Activated CD8-positive, alpha-beta memory T cell treated with anti-CD3 and anti-CD28 coated beads for 48 hours (primary cell): Measurements from ENCODE around the gene ALG5.

Source experiments
- DNase-seq, 3 experiments: peaks; one replicate each; pipeline ENCODE4 v3.0.0-alpha.2; 2020; ENCODE audit warnings: low read depth in 2 of 3, low spot score in 2 of 3

ALG5 gene, protein sequence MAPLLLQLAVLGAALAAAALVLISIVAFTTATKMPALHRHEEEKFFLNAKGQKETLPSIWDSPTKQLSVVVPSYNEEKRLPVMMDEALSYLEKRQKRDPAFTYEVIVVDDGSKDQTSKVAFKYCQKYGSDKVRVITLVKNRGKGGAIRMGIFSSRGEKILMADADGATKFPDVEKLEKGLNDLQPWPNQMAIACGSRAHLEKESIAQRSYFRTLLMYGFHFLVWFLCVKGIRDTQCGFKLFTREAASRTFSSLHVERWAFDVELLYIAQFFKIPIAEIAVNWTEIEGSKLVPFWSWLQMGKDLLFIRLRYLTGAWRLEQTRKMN

DNA sequence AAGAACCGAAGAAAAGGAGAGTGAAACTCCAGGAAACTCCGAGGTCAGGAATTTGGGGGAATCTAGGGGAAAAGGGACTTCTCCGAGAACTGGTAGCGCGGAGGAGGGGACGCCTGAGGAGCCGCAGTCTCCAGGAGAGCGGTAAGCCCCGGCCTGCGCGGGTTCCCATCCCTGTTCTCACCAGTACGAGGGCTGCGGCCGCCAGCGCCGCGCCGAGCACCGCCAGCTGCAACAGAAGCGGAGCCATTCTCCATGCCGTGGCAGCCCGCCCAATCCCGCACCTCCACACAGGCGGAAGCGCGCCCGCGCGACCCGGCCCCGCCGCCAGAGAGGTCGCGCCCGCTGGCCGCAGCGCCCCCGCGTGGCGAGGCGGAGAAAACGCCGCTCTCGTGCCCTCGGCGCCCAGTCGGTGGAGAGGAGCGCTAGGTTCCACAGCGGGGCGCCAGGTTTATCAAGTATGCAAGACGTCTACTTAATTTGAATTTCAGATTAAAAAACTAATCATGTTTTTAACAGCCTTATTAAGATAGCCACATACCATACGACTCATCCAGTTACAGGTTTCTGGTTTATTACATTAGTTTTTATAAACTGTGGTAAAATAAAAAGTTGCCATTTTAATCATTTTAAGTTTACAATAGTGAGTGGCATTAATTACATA, at the start of gene ALG5:
ALG5 (minus strand) TSS at position 287 of the 661 bp plus-strand sequence; CDS start at position 247, 40 bp downstream.
- peak; percentile 86 to 89 (median 86) for DNase-seq

DNA sequence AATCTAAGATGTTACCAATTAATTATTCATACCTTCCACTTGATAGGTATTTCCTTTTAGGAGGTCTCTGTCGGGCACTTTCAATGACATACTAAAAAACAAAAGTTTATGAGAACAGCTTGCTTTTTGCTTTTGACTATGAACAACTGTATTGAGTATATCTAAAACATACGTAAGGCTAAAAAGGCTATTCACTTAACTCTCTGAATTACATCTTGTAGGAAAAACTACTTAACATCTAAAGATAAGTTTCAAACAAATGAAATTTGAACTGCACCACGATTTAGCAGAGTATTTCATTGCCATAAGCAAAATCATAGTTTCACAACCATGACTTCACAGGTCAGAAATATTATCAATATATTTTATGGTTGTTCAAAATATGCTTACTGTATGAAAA, 48.7 kb upstream of the ALG5 start:
- no peak for DNase-seq

DNA sequence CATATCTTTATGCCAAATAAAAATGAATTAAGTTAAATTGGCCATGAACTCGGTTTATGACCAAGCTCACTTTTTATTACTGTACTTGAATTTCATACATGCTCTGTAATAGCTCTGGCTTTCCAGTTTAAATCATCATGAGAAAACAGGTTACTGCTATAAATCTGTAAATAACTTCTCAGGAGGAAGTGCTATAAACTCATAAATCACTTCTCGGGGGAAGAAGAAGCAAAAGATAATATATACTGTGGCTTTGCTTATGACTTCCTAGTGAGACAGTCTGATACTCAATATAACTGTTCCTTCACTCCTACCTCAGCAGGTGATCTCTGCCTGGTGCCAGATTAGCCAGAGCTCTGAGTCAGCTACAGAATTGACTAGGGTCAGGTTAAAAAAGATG, 47.9 kb upstream of the ALG5 start:
- DNase-seq, result no peak

DNA sequence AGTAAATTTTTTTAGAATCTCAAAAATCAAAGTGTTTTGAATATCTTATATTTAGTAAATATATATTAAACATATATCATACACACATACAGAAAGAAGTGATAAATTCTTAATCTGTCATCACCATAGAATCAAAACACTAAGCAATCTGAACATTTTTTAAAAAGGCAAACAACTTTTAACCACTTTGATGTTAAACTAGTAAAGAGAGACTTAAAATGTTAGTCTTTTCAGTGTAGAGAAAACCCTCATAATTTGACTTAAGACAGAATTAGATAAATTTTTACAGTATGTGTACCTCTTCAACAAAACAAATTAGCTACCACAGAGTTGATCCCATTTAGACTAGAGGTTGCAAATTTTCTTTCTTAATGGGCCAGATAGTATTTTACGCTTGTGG, 46.9 kb upstream of the ALG5 start:
- no peak for DNase-seq

DNA sequence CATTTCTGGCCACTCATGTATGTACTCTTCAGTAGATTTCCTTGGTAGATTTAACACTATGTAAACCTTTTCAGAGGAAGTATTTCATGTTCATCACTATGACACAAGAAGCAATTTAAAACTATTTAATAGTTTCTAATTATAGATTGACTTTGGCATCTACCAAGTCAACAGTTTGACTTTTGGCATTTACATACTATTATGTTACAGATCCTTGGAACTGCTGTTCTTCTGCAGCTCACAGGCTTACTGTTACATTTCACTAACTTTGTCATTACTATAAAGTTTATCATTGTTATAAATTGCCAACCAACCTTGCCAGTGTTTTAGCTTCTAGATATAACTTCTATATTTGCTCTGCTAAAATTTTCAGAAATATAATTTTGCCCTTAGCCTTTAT, 41.6 kb upstream of the ALG5 start:
- no peak for DNase-seq

DNA sequence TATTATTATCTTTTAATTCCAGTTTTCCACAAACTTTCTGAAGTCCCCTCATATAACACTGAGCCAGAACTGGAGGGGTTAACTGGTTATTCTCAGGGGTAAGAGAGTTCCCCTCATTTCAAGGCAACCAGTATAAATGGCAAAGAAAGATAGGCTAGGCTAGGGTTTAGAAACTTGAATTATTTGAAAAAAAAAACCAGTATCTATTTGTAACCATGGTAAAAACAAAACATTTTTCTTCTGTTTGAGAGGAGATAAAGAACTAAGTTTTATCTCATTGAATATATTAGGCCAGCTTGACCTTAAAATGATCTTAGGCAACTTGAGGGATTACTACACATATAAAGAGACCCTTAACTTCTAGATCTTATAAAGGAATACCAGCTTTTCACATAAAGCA, 40.8 kb upstream of the ALG5 start:
- DNase-seq, result no peak

DNA sequence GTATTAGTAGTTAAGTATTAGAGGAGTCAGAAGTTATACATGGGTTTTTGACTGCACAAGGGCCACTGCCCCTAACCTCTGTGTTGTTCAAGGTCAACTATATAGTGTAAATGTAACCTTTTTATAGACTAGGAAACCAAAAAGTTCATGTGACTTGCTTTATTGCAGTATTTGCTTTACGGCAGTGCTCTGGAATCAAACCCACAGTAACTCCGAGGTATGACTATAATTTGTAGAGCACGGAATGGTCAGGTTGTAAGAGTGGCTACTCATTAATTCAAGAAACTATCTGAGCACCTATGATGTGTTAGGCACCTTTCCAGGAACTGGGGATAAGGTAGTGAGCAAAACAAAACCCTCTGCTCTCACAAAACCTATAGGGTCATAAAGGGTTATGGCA, 38.1 kb upstream of the ALG5 start:
- no peak for DNase-seq

DNA sequence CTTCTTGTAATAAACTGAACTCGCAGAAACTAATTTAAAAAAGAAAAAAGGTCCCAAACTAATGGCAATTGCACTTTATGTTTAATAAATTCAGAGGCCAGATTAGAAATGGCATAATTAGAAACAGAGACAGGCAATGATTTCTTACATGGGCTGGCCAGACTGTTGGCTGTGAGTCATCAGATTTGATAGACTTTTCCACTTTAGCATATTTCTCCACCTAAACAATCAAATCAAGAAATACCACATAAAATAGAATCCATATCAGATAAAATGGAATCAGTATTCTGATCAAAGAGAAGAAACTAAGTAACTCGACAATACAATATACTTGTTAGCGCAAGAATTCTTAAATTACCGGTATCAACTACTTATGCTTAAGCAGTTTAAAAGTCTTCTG, 30.5 kb upstream of the ALG5 start:
- no peak for DNase-seq

DNA sequence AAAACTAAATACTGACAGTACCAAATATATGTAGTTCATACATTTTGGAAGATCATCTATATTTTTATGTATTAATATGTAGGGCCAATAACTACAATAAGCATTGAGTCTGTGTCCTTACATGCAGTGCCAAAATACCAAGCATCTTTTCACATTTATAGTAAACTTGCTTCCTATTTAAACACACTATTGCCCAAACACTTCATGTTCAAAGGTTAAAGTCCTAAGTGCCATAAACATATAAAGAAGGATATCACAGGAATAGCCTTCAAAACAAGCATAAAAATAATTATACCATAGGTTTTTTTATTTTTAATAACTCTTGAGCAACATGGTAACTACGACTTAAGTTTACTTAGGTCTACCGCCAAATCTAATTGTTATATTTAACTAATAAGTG, 28.5 kb upstream of the ALG5 start:
- no peak for DNase-seq

DNA sequence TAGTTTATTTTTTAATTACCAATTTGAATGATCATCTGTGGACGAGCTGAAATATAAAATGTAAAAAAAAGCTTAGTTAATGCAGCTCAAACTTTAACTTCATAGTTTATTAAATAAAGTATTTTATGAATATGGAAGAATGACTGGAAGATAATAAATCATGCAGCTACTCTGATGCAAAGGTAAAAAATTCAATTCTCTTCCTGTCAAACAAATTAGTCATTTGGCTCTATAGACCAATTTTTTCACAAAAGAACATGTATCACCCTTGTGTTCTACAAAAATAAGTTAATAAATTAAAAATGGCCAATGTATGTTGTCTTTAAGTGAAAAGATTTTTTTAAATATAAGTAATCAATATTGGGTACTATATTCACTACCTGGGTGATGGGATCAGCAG, 27.6 kb upstream of the ALG5 start:
- no peak for DNase-seq

DNA sequence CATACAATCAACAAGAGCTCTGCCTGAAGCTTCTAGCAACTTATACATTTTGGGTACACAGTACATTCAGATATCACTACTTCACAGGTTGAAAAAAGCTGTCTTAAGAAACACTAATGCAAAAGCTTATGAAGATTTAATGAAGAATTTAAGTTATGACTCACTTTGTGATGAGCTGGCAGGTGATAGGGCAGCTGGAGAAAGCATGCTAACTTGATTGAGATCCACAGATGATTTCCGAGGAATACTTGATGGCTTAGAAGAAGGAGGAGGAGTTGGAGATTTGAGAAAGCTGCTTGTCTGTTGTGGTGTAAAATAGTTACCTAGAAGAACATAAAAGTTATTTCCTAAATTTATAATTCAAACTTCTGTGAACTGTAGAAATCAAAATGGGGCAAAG, 24.7 kb upstream of the ALG5 start:
- DNase-seq, result no peak

DNA sequence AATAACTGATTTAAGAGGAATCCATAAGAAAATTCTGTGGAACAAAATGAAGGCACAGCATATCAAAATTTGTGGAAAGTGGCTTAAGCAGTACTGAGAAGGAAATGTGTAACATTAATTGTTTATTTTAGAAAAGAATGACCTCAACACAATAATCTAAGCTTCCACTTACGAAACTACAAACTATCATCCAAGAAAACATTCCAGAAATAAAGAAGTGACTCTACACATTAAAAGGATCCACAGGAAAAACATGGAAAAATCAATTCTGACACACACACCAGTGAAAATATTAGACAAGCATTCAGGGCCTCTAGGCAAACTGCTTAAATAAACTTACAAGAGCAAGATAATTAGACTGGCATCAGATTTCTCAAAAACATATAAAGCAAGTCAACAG, 15.5 kb upstream of the ALG5 start:
- DNase-seq, result no peak

DNA sequence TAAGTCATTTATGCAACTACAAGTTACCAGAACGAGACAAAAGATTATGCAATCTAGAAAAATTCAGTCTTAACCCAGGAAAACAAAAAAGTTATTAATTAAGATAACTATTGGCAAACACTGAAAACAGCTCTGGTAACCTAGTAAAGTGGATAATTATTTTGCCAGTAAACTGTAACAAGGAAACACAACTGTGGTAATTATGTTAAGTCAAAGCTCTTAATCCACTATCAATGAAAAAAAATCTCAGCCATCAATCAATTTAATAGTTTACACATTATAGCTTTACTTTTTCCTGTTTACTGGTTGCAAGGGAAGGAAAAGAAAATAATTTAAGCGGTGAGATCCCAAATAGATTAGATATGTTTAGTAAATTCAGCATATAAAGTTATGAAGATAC, 12.6 kb upstream of the ALG5 start:
- no peak for DNase-seq

DNA sequence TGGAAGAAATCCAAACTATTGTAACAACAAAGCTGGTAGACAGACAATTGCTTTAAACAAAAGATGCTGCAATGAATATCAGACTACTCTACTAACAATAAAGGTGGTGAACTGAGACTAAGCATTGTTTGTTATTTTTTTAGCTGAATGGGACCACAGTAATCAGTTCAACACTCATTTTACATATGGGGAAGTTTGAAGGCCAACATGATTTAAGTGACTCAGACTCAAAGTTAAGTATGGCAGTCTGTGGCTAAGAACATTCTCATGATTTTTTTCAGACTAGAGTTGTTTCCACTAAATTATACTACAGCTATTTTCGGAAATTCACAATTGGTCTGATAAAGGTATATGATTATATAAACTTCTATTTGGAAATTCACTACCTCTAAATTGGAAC, 11.9 kb upstream of the ALG5 start:
- no peak for DNase-seq

DNA sequence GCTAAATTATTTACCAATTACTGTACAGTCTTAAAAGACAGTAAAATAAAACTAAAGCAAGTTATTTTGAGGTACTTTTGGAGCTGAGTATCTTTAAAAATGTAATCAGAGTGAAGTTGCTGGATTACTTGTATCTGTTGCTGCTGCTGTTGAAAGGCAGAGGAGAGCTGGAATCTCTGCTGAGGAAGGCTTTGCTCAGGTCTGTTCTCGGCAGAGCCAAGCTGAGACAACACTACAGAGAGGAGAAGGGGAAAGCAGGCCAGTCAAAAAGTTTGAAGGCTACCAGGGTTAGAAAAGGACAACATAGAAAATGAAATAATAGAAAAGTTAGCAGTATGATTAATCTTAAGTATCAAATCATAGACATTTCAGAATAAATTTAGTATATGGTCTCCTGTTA, 11.3 kb upstream of the ALG5 start:
- DNase-seq, result no peak

DNA sequence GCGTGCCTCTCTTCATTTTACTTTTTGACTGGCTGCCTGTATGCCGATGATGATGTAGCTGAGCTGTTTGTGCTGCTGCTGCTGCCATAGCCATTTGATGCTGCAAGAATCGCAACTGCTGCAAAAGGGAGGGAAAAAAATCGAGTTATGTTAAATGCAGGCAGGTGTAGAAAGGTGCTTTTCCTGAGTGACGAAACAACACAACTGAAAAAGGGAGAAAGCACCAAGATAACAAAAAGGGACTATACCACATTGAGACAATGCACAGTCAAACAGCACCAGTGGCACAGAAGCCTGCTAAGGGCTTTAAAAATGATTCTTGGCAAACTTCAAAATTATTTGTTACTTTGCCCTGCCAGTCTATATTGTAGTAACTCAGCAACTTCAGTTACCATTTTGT, 10.6 kb upstream of the ALG5 start:
- DNase-seq, result no peak

DNA sequence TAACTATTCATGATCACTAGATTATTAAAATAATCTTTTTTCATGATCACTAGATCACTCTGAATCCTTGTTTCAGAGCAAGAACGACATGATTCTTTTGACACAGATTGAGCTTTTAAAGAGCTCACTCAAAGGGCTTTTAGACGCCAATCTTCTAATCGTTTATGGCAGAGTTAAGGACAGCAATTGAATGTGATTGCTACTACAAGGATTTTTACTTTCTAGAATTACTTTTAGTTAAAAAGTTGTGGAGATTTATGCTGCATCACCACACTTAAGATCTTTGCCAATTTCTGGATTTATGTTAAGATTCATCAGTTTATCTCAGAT, 2.7 kb upstream of the ALG5 start:
- DNase-seq, result no peak

DNA sequence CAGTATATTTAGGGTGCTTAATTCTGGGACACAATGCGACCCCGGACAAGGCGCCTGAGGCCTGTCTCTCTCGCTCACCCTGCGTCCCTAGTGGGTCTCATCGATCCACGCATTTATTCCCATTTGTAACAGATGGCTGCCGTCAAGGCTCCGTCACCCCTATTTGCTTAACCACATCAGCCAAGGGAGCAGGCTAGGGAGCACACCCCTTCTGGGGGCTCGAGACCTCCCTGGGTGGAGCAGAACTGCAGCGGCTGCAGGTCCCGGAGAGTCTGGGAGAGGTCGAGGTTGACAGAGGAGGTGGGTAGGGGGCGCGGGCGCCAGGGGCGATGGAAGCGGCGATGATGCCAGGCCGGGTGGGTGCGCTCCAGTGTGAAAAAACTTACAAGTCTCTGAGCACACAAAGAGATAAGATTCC, 507 bp downstream of the ALG5 start:
- no peak for DNase-seq

DNA sequence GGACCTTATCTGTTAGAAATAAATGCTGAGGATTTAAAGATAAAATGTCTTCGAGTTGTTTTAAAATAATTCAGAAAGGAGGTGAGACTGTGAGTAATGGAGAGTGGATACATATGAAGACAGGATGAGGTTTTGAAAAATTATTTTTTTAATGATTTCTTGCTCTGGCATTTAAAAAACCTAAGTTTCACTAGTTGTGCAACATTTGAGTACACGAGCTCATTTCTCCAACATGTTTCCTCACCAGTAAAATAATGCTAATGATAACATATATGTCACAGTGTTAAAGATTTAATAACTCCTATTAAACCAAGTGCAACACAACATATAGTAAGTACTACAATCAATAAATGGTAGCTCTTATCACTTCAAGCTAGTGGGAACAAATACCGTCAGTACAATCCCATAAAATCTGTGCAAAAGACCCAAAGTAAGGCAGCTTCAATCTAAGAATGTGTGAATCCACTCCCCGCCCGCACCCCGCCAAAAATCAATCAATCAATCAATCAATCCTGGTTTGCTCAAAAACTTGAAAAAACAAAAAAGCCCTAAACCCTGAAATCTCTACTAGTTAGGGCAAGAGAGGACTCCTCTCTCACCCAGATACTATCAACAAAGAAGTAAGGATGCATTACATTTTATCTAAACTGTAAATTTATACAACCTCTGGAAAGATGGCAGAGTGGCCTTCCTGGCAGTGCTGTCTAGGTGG, 1.3 kb downstream of the ALG5 start:
- DNase-seq, result no peak

DNA sequence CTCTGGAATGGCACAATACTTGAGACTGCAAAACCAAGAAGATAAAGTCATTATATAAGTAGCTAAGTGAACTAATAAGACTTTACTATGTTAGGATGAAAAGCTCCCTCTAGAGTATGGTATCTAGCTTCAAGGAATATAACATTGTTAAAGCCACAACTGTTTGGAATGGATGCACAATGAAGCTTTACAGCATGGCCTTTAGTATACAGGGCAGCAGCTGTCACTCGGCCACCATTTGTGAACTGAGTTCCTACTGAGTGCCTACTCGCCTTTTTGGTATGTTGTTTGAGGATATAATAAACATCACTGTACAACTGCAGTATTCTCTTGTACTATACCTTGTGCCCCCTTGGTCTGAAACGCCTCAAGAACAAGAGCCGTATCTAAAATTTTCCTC, 6.8 kb downstream of the ALG5 start:
- DNase-seq, result no peak

DNA sequence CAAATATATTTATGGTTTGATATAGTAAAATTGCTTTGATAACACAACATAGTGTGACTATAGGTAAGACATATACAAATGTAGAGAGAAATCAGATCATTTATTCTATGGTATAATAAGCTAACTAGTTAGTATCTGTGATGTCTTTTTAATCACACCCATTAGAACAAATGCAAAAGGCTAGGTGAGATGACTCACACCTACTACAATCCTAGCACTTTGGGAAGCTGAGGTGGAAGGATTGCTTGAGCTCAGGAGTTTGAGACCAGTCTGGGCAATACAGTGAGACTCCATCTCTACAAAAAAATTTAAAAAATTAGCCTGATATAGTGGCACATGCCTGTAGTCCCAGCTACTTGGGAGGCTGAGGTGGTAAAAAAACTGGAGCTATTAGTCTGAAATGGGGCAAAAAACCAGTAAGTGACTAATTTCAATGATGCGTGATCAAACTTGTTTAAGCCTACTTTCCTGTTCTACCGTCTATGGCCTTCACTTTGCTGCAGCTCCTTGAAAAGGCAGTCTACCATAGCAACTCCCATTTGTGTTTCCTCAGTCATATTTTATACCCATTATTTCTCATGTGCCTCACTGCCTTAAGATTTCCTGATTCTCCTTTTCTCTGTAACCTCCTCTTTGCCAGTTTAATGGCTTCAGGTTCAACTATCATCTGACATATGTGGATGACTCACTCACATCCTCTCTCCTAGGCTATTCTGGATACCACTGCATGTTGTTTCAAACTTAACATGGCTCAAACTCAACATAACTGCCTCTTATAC, 12.5 kb downstream of the ALG5 start:
- DNase-seq, result no peak
